Endometrial microvascular endothelial cells (primary cell): ENCODE data around the gene F3. TPM values are rescaled to one million over a fixed set of nuclear protein-coding genes. Genes with fewer than 3 reads are reported as not detected.

Source experiments
- in situ Hi-C: cut with HindIII; loops from 2 replicates; pipeline ENCODE4 v1.10.0; 2017; ENCODE audit warnings: low sequenced_read_pairs, low pct_unique_long_range_greater_than_20kb; ENCODE audit errors: inconsistent ontology term
- total RNA-seq: library from RNA; depleted of rRNA; stranded (reverse); fragments of >200 nt; gene quantifications from one replicate; pipeline ENCODE4 v1.2.3, GENCODE V29; 2015; ENCODE audit errors: inconsistent ontology term

F3 gene
- total RNA-seq, 1 donor from 2014 or later = 0.56 TPM

DNA sequence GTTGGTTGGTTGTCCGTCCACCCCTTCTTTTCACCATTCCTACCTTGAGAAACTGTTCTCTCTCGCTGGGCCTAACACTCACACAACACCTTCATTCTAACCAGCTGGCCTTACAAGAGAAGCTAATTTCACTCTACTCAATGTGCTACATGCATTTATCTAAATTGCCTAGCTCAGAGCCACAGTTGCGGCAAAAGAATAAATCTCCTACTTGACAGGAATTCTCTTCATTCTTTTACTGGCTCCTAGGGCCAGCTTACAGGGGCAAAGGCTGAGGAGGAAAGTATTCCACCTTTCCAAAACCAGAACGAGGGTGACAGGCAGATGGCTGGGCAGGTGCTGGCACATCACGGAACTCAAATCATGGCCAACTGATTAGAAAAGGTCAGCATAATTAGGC lies 6.5 kb downstream of the F3 start:
- in situ Hi-C loops = loop anchor here (25.0 kb wide), 1 partner anchor 252 kb away; no protein-coding TSS in a partner anchor

DNA sequence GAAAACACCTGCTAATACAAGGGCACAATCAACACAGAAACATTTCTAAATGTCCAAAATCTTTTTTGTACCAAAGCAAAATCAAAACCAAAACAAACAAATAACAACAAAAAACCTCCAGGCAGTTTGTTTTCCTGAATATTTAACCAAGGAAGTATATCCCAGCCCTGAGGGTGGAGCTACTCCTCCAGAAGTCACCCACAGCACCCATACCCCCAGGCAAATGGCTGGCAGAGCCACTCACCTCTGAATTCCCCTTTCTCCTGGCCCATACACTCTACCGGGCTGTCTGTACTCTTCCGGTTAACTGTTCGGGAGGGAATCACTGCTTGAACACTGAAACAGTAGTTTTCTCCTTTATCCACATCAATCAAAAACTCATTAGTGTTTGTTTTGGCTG lies 9.5 kb downstream of the F3 start:
- in situ Hi-C loops = loop anchor here (25.0 kb wide), 1 partner anchor 255 kb away; no protein-coding TSS in a partner anchor

DNA sequence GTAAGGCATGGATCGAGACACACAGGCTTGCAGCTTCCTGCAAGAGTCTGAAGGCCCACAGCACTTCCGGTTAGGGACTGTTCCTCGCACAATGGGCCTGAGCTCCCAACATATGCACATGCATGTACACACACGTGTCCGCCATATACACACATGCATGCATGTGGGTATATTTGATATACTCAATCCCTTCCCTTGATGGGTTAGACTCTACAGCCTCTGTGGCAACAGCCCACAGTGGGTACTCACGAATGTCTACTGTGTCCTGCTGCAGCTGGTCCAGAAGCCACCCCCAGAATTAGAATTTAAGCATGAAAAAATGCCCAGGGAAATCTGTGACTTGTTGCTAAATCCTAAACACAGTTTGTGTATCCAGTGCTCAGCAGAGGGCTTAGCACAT lies 9.9 kb downstream of the F3 start:
- in situ Hi-C loops = loop anchor here (25.0 kb wide), 1 partner anchor 256 kb away; no protein-coding TSS in a partner anchor

DNA sequence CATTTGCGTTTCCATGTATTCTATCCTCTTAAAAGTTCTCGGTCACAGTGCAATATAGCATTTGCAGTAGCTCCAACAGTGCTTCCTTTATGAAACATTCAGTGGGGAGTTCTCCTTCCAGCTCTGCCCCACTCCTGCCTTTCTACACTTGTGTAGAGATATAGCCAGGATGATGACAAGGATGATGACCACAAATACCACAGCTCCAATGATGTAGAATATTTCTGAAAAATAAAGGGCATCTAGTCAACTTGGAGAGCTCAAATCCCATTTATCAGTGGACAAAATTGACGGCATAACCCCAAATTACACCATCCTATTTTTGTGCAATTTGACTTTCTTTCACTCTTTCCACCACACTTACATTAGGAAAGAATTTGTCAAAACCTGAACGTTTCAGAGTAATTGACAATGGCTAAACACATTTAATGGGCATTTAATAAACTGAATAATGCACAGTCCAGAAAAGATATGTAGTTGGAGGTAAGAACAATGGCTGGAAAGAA lies 11.1 kb downstream of the F3 start:
- in situ Hi-C loops = loop anchor here (25.0 kb wide), 1 partner anchor 257 kb away; no protein-coding TSS in a partner anchor

DNA sequence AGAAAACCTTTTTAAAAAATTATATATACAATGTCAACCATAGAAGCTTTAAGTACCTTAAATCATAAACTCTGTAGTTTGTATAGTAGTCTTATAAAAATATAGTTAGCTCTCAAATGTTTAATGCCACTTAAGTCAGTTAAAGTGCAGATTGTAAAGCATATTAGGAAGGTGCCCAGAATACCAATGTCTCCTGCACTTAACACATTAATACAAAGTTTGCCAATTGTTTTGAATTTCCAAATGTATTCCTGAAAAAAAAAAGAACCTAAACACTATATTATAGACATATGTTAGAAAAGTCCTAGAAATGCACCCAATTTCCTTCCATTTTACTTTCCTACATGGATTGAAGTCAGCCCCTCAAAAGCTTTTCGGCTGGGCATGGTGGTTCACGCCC lies 12.1 kb downstream of the F3 start:
- in situ Hi-C loops = loop anchor here (25.0 kb wide), 1 partner anchor 258 kb away; no protein-coding TSS in a partner anchor

DNA sequence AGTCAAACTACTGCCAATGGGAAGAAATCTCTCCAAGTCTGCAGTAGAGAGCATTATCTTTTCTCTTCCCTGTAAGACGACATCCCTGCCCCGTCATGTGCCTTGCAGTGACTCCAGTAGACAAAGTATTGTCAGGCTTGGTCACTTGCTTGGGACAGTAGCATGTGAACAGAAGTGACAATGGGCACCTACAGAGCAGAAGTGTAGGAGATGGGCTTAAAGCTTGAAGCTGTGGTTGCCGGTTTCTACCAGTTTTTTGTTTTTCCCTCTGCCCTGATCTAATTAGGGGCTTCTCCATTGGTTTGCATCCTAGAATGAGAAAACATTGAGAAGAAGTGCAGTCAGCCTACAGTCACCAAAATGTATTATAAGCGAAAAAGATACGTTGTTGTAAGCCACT lies 12.7 kb downstream of the F3 start:
- in situ Hi-C loops = loop anchor here (25.0 kb wide), 1 partner anchor 258 kb away; no protein-coding TSS in a partner anchor

DNA sequence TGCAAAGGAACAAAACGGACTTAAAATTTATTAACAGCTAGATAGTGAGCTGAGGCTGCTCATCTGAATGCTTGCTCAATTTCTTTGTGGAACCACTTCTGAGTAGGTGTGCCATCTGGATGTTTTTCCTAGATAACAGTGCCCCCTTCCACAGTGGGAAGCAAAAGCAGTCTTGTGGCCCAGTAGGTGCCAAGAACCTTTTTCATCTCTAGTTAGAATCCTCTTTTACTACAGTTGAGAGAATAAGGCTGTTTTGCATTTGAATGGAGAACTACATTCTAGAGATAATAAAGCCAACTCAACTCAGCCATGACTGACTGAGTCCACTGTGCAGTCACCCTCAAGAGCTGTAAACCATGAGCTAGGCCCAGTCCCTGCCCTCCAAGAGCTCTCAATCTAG lies 13.3 kb downstream of the F3 start:
- in situ Hi-C loops = loop anchor here (25.0 kb wide), 1 partner anchor 259 kb away; no protein-coding TSS in a partner anchor

DNA sequence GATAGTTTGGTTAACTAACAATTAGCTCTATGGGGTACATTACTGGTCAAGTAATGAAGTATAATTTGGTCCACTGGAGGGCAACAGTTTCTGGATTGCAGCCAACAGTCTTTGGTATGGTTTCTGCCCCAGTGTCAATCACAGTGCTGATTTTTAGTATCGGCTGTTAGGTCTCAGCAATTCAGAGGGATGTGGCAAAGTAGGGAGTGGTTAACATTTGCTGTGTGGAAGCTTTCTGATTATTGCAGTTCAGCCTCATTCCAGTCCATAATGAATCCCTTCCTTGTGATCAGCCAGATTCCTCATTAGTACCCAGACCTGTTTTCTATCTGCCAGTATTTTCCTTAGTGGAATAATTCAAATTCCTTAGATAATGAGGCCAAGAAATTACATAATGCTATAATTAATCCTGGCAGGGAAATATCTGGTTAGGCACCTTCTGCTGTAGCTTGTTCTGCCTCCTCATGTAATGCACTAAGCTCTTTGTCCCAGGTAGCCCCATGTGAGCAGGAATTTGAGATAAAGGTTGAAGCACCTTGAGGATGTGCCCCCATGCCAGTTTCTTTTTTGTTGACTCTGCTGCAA lies 14.0 kb downstream of the F3 start:
- in situ Hi-C loops = loop anchor here (25.0 kb wide), 1 partner anchor 260 kb away; no protein-coding TSS in a partner anchor

DNA sequence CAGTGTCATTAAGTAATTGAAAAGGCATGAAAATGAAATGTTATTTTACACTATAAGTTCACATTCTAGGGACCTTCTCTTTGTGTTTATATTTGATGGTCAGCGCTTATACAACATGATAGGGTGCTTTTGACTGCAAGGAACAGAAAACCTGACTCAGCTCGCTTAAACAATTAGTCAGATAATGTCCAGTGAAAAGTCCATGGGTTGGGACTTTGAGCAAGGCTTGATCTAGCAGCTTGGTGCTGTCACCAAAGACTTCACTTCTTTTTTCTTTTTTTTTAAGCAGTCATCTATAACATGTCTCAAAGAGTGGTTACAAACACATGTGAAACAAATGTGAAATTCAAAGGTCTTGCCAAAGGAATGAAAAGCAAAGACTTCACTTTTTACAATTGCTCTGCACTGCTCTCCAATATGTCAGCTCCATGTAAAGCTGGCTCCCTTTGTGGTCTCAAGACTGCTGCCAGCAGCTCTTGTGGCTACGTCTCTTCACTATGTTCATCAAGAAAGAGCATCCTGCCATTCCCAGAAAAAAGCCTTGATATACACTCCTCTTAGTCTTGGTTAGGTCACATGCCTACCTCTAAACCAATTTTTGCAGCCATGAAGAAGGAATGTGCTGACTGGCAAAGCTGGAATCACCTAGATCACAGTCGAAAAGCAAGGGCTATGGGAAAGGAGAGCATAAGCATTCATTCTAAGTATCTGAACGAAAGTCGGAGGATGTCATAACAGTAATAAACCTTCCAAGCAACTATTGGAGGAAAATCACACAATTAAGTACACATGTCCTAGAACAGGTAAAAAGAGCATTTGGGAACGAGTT lies 15.2 kb downstream of the F3 start:
- in situ Hi-C loops = loop anchor here (25.0 kb wide), 1 partner anchor 261 kb away; no protein-coding TSS in a partner anchor

DNA sequence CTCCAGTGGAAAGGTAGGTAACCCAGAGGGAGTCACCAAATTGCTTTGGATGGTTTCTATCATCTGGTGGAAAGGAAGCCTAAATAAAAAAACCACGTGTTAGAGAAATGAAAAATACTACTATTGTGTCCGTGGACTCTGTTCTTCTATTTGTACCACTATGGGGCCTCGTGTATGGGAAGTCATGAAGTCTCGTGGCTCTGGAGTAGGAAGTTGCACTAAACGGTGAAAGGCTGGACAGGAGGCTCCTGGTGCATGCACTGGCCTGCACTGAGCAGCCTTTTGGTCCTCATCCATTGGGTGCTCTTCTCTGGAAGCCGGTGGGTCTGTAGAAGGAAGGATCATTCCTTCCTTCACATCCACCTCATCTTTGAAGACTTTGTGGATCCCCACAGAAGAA lies 17.0 kb downstream of the F3 start:
- in situ Hi-C loops = no loop called here

DNA sequence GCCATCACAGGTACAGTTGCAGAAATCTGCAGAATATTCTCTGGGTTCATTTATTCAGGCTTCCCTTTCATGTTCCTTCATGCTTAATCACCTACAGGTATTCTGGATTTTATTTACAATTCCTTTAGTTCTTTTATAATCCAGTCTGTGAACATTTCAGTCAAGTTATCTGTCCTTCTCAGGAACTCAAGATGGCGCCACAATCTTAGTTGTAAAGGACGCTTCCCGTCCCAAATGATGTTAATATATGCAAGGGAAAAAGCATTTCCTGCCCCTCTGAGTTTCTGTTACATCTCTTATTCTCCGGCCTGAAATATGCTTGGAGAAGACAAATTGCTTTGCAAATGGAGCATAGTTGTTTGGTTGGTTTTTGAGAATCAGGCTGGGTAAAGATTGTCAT lies 19.3 kb downstream of the F3 start:
- in situ Hi-C loops = no loop called here

DNA sequence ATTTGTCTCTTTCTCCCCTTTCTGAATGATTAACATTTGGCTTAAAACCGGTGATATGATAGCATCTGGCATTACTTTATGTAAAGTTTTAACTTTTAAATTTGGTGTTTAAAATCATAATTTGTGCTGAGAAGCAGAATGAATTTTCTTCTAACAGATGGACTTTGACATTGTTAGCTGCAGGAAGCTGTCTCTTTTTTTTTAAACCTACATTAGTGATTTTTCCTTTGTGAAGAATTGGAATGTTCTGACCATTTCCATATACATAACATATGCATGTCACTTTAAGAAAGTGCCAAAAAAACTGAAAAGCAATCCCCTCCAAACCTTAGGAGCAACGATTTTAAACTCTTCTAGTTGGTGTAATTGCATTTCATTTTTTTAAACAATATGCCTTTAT lies 22.2 kb downstream of the F3 start:
- in situ Hi-C loops = no loop called here

DNA sequence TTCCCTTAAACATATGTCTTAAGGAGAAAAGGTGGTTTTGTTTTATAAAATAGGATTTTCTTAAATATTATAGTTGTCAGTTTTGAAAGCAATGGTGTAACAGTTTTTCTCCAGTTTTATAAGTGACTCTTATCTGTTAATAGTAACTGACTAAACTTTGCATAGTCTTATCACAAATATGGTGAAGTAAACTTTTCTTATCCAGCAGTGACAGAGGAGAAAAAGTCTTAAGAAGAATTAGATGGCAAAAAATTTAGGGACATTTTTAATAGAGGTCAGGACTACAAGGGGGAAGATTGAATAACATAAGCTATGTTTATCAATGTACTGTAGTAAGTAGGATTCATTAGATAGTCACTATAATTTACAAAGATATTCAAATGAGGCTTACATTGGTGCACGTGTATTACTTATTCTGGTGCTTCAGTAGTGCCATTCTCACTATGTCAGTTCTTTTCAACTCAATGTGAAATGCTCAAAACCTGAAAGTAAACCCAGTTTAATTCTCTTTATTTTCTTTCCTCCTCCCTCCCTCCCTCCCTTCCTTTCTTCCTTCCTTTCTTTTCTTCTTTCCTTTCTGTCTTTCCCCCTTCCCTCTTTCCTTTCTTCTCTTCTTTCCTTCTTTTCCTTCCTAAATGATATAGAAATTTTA lies 26.1 kb downstream of the F3 start:
- in situ Hi-C loops = no loop called here

DNA sequence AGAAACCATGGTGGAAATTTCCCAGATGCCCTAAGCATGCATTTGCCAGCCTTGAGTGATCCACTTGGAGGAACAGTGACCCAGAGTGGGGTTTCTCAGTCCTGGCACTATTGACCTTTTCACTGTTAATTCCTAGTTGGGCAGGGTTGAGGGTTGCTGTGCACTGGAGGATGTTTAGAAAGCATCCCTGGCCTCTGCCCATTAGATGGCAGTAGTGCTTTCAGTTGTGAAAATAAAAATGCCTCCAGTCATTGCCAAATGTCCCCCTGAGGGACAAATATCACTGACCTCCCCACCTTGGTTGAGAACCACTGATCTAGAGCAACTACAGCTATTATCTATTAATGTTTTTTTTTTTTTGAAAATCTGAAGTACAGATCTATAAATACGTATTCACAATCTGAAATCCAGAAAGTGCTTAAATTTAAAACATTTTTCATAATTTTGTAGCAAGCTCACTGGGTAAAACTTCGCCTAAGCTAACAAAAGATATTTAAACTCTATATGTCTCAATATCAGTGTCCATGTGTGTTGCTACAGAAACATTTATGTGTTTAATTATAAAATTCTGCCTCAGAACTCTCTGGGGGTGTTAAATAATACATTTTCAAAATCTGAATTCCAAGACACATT lies 27.3 kb downstream of the F3 start:
- in situ Hi-C loops = no loop called here

DNA sequence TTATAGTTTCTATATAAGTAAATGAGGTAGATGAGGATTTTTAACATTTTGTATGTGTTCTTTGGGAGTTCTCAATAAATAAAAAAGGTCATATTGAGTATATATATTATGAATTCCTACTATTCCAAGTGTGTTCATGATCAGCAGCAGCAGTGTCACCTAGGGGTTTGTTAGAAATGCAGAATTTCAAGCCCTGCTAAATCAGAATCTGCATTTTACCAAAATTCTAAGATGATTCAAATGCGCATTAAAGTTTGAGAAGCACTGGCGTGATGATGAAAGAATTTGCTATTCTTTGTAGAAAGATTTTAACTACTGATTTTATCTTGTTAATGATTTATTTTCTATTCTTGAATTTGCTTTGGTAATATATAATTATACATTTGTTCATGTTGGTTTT lies 28.7 kb downstream of the F3 start:
- in situ Hi-C loops = no loop called here

DNA sequence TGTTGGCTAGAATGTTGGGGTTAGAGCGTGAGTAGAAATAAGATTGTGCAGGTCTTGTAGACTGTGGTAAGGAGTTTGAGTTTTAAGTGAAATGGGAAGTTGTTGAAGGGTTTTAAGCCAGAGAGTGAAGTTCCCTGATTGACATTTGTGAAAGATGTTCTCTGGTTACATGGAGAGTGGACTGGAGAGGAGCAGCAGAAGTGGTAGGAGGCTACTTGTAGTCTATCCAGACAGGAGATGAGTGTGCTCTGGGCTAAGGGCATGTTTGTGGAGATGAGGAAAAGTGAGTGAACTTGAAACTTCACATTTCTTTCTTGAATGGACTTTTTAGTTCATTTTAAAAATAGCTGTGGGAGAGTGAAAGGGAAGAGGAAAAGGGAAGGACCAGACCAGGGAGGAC lies 37.0 kb downstream of the F3 start:
- in situ Hi-C loops = no loop called here

DNA sequence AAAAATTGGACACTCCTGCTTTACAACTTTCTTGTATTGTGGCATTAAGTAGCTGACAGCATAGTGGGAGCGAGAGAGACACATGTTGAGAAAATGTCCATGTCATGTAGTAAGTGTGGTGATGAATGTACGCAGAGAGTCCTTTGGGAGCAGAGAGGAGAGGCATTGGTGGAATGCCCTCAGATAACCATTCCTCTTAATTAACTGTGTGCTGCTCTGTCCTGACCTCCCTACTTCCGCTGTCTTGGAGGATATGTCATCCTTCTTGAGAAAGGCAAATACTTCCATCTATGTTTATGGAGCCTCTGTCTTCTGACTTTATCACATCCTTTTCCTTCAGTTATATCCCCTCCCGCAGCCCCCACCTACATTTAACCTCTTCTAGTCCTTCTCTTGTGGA lies 38.4 kb downstream of the F3 start:
- in situ Hi-C loops = no loop called here

DNA sequence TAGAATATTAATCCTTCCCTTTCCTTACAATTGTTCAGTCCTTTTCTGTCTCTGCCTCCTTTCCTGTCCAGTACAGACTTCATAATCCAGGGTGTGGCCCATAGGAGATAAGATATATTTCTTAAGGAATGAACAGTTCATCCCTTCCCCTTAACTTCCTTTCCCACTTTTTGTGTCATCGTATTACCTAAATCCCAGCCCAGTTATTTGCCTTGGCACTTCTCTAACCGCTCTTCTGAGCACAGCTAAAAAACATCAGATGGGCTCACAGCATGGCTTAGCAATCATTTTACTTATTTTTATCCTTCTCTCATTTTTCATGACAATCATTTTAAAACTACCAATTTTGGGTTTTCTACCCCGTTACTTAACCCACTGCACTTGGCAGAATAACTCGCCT lies 39.6 kb downstream of the F3 start:
- in situ Hi-C loops = no loop called here

DNA sequence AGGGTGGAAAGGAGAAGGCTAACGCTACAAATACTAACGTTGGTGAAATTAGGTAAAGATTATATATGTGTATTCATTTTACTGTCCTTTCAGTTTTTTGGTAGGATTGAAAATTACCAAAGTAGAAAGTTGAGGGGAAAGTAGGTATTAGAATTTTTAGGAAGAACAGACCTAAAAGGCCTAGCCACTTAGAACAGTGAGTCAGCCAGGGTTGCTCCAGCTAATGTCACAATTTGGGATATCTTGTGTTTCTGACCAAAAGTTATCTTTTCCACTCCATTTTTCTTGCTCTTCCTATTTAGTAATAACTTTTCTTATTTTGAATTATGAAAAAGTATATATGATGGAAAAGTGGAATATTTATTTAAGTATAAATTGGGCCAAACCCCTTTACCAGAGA lies 40.1 kb downstream of the F3 start:
- in situ Hi-C loops = no loop called here
